ENCODE results near the gene FLVCR2.

The FLVCR2 gene

GRCh38 chr14:75579882-75580281 is 1.5 kb downstream of the FLVCR2 start (continued):
- TF ChIP-seq ARNTL (CRISPR knock-in tag; IDR thresholded peaks at IDR 0.05; ENCODE audit: borderline replicate concordance, low read depth), result no peak
- no peak for TF ChIP-seq ZFP3 (CRISPR knock-in tag; IDR thresholded peaks at IDR 0.05)
- TF ChIP-seq OSR1 (CRISPR knock-in tag; IDR thresholded peaks at IDR 0.05), result no peak

- ATAC-seq, result no peak
- no peak for TF ChIP-seq OSR1 (CRISPR knock-in tag; IDR thresholded peaks at IDR 0.05)
- no peak for TF ChIP-seq ARNTL (CRISPR knock-in tag; IDR thresholded peaks at IDR 0.05; ENCODE audit: borderline replicate concordance, low read depth)
- no peak for TF ChIP-seq ESRRG (CRISPR knock-in tag; IDR thresholded peaks at IDR 0.05)
- no peak for TF ChIP-seq TSHZ2 (CRISPR knock-in tag; IDR thresholded peaks at IDR 0.05)
- no peak for TF ChIP-seq CSDC2 (CRISPR knock-in tag; IDR thresholded peaks at IDR 0.05)
- TF ChIP-seq POU6F1 (CRISPR knock-in tag; IDR thresholded peaks at IDR 0.05; ENCODE audit: borderline replicate concordance, low read depth), result no peak
- no peak for TF ChIP-seq PPARA (CRISPR knock-in tag; IDR thresholded peaks at IDR 0.05; ENCODE audit: borderline replicate concordance)
- no peak for TF ChIP-seq CSRNP3 (CRISPR knock-in tag; IDR thresholded peaks at IDR 0.05)
- no peak for TF ChIP-seq PATZ1 (CRISPR knock-in tag; IDR thresholded peaks at IDR 0.05; ENCODE audit: borderline replicate concordance)
- TF ChIP-seq ZNF565 (CRISPR knock-in tag; conservative IDR thresholded peaks at IDR 0.05; ENCODE audit: low read depth), result no peak
- no peak for TF ChIP-seq TOX (CRISPR knock-in tag; IDR thresholded peaks at IDR 0.05; ENCODE audit: borderline replicate concordance)
These were observed 9.0 kb downstream of the FLVCR2 start for GRCh38 chr14:75587388-75587787.

GRCh38 chr14:75589931-75590330 is 11.5 kb downstream of the FLVCR2 start:
- ATAC-seq, result no peak
- TF ChIP-seq TSHZ2 (CRISPR knock-in tag; IDR thresholded peaks at IDR 0.05) (no peak), ISL1 (CRISPR knock-in tag; IDR thresholded peaks at IDR 0.05) (no peak), ZFP30 (CRISPR knock-in tag; IDR thresholded peaks at IDR 0.05) (no peak), PATZ1 (CRISPR knock-in tag; IDR thresholded peaks at IDR 0.05; ENCODE audit: borderline replicate concordance) (no peak), ZNF70 (CRISPR knock-in tag; IDR thresholded peaks at IDR 0.05) (no peak), ARNTL (CRISPR knock-in tag; IDR thresholded peaks at IDR 0.05; ENCODE audit: borderline replicate concordance, low read depth) (no peak), ZNF8 (CRISPR knock-in tag; IDR thresholded peaks at IDR 0.05) (no peak)

All from SK-N-SH treated with all-trans-retinoic acid at 6 μM for 48 hours (cell line).